H1 (cell line): ENCODE measurements around the gene ZFAND3. TPM values are rescaled to one million over a fixed set of nuclear protein-coding genes. Genes with fewer than 3 reads are reported as not detected.

Experiments
- polyA plus RNA-seq, 7 experiments: library from polyadenylated mRNA; depleted of rRNA in 3 of 7; stranded (reverse) in 5 of 7; unstranded in 2 of 7; fragments of >200 nt in 5 of 7; fragments of 200-250 nt in 2 of 7; gene quantifications; 1 replicate in 5 of 7; 2 replicates in 1 of 7; 4 replicates in 1 of 7; pipeline versions ENCODE4 v1.2.1 to v1.2.3, GENCODE V29; 2011 to 2013; ENCODE audit warnings: missing spikeins in 2 of 7, mixed read lengths in 2 of 7
- total RNA-seq: library from RNA; stranded (reverse); fragmentation: NEBNext Ultra II Directional; extraction: Animal tissue kit (Norgen Biotek cat#: 25700); gene quantifications from 2 replicates; pipeline ENCODE4 v1.2.1, GENCODE V29; 2021
- TF ChIP-seq, protein P1 (sequence below): fragments of 300-600 bp; sonication (generic); IDR thresholded peaks from 2 replicates; pipeline ENCODE4 v1.7.1; 2012; ENCODE audit warnings: low read length, moderate library complexity, mild to moderate bottlenecking, inconsistent platforms; ENCODE audit not compliant: insufficient replicate concordance

ZFAND3 gene
- total and polyA plus RNA-seq, 2 of the 8 experiments (the other 6 are each of a cell fraction or from before 2014, with no cell fraction given): 13.0 to 51.3 TPM

DNA sequence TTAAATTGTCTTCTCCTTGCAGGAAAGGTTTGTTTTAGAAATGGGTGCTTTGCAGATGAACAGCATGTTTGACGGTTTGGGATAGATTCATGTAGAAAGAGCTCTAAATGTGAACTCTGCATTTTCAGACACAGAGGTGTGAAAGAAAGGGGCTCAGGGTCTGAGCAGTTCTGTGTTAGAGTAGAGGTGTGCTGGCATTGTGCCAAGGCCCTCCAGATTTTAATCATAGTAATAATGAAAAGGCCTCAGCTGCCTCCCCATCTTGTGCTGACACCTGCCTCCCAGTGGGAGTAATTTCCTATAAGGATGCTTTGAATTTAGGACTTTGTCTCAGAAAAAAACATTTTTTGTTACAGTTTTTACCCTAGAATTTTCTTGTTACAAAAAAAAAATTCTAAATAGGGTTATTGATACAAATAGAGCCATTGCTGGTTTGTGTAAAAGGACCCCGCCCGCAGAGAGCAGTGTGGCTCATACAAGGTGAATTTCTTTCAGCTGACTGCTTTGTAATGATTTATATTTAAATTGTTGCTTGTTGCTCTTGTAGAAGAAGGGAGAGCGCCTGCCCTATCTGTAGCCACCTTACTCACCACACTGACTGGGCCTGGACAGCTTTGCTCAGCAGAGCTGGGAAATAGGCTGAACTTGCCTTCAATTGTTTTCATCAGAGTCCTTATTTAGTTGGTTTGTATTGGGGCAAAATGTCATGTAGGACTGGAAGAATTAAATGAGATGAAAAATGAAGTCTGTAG is 294.5 kb downstream of the ZFAND3 start (continued):
- TF ChIP-seq, protein P1, sequence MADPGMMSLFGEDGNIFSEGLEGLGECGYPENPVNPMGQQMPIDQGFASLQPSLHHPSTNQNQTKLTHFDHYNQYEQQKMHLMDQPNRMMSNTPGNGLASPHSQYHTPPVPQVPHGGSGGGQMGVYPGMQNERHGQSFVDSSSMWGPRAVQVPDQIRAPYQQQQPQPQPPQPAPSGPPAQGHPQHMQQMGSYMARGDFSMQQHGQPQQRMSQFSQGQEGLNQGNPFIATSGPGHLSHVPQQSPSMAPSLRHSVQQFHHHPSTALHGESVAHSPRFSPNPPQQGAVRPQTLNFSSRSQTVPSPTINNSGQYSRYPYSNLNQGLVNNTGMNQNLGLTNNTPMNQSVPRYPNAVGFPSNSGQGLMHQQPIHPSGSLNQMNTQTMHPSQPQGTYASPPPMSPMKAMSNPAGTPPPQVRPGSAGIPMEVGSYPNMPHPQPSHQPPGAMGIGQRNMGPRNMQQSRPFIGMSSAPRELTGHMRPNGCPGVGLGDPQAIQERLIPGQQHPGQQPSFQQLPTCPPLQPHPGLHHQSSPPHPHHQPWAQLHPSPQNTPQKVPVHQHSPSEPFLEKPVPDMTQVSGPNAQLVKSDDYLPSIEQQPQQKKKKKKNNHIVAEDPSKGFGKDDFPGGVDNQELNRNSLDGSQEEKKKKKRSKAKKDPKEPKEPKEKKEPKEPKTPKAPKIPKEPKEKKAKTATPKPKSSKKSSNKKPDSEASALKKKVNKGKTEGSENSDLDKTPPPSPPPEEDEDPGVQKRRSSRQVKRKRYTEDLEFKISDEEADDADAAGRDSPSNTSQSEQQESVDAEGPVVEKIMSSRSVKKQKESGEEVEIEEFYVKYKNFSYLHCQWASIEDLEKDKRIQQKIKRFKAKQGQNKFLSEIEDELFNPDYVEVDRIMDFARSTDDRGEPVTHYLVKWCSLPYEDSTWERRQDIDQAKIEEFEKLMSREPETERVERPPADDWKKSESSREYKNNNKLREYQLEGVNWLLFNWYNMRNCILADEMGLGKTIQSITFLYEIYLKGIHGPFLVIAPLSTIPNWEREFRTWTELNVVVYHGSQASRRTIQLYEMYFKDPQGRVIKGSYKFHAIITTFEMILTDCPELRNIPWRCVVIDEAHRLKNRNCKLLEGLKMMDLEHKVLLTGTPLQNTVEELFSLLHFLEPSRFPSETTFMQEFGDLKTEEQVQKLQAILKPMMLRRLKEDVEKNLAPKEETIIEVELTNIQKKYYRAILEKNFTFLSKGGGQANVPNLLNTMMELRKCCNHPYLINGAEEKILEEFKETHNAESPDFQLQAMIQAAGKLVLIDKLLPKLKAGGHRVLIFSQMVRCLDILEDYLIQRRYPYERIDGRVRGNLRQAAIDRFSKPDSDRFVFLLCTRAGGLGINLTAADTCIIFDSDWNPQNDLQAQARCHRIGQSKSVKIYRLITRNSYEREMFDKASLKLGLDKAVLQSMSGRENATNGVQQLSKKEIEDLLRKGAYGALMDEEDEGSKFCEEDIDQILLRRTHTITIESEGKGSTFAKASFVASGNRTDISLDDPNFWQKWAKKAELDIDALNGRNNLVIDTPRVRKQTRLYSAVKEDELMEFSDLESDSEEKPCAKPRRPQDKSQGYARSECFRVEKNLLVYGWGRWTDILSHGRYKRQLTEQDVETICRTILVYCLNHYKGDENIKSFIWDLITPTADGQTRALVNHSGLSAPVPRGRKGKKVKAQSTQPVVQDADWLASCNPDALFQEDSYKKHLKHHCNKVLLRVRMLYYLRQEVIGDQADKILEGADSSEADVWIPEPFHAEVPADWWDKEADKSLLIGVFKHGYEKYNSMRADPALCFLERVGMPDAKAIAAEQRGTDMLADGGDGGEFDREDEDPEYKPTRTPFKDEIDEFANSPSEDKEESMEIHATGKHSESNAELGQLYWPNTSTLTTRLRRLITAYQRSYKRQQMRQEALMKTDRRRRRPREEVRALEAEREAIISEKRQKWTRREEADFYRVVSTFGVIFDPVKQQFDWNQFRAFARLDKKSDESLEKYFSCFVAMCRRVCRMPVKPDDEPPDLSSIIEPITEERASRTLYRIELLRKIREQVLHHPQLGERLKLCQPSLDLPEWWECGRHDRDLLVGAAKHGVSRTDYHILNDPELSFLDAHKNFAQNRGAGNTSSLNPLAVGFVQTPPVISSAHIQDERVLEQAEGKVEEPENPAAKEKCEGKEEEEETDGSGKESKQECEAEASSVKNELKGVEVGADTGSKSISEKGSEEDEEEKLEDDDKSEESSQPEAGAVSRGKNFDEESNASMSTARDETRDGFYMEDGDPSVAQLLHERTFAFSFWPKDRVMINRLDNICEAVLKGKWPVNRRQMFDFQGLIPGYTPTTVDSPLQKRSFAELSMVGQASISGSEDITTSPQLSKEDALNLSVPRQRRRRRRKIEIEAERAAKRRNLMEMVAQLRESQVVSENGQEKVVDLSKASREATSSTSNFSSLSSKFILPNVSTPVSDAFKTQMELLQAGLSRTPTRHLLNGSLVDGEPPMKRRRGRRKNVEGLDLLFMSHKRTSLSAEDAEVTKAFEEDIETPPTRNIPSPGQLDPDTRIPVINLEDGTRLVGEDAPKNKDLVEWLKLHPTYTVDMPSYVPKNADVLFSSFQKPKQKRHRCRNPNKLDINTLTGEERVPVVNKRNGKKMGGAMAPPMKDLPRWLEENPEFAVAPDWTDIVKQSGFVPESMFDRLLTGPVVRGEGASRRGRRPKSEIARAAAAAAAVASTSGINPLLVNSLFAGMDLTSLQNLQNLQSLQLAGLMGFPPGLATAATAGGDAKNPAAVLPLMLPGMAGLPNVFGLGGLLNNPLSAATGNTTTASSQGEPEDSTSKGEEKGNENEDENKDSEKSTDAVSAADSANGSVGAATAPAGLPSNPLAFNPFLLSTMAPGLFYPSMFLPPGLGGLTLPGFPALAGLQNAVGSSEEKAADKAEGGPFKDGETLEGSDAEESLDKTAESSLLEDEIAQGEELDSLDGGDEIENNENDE: no peak
